ENCODE measurements around the gene FBXO31. TPM values are rescaled to one million over a fixed set of nuclear protein-coding genes. Genes with fewer than 3 reads are reported as not detected.
"Not testable (repeated sequence)": the region's sequence is repeated elsewhere in the genome, so short reads cannot be mapped to it uniquely, and the experiment has no call there.

FBXO31 gene
- total and polyA plus RNA-seq, 12 donors: 19.2 to 106 (median 65.9) TPM

- Histone ChIP-seq H3K27ac (peak overlapping the region; percentile 65 to 96 (median 88)), H3K27me3 (no peaks in the 10 kb centered on the region), H3K4me3 (peak overlapping the region in 3 of 4 donors; percentile 10 to 89 (median 64)), H3K36me3 (replicated peaks in 1 of 2) (no peaks in the 10 kb centered on the region), H3K4me1 (replicated peaks in 1 of 2) (peaks cover 44 to 55% of the 10 kb centered on the region in 2 donors), H3K9me3 (replicated peaks in 1 of 3) (no peaks in the 10 kb centered on the region)
- peak in 2 of 7 donors; percentile 58 to 61 for DNase-seq
- intact Hi-C loops (cut with DNase I): loop anchor here in 1 of 2 donors (5.0 kb wide), 1 partner anchor 57 kb away; no protein-coding TSS in a partner anchor
- 7 to 37% (median 16%) methylated on average over 9 to 64 of the region's 64 CpGs for WGBS, 4 donors
- peak; percentile 3 to 8 for TF ChIP-seq POLR2A (IDR thresholded peaks at IDR 0.05)
- TF ChIP-seq, protein P1, sequence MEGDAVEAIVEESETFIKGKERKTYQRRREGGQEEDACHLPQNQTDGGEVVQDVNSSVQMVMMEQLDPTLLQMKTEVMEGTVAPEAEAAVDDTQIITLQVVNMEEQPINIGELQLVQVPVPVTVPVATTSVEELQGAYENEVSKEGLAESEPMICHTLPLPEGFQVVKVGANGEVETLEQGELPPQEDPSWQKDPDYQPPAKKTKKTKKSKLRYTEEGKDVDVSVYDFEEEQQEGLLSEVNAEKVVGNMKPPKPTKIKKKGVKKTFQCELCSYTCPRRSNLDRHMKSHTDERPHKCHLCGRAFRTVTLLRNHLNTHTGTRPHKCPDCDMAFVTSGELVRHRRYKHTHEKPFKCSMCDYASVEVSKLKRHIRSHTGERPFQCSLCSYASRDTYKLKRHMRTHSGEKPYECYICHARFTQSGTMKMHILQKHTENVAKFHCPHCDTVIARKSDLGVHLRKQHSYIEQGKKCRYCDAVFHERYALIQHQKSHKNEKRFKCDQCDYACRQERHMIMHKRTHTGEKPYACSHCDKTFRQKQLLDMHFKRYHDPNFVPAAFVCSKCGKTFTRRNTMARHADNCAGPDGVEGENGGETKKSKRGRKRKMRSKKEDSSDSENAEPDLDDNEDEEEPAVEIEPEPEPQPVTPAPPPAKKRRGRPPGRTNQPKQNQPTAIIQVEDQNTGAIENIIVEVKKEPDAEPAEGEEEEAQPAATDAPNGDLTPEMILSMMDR (IDR thresholded peaks at IDR 0.05): no peak
Observed at GRCh38 chr16:87384162-87384874, 742 bp upstream of the FBXO31 start.

- H3K4me1 ChIP-seq (replicated peaks in 1 of 2): peaks cover 36 to 46% of the 10 kb centered on the region in 2 donors
- intact Hi-C loops (cut with DNase I): loop anchor here in 1 of 2 donors (5.0 kb wide), 1 partner anchor 55 kb away; no protein-coding TSS in a partner anchor
Observed at GRCh38 chr16:87382023-87382785, 1.4 kb downstream of the FBXO31 start.

GRCh38 chr16:87380881-87381280 lies 2.7 kb downstream of the FBXO31 start:
- H3K27ac ChIP-seq: peak overlapping the region; percentile 2 to 96 (median 88)
- peak in 1 of 7 donors; percentile 14 for DNase-seq
- H3K4me1 ChIP-seq (replicated peaks in 1 of 2): peaks cover 46 to 57% of the 10 kb centered on the region in 2 donors
- WGBS, 4 donors: 32 to 38% (median 34%) methylated on average over 4 of the region's 4 CpGs
- H3K9me3 ChIP-seq (replicated peaks in 1 of 3): no peaks in the 10 kb centered on the region
- peak overlapping the region in 1 of 4 donors; percentile 89 for H3K4me3 ChIP-seq
- intact Hi-C loops (cut with DNase I): loop anchor here in 1 of 2 donors (5.0 kb wide), 1 partner anchor 54 kb away; no protein-coding TSS in a partner anchor
- no peaks in the 10 kb centered on the region for H3K27me3 ChIP-seq
- TF ChIP-seq, protein P1 (IDR thresholded peaks at IDR 0.05): peak in 2 of 6 experiments; percentile 15 to 18
- no peak for TF ChIP-seq POLR2A (IDR thresholded peaks at IDR 0.05)
- no peaks in the 10 kb centered on the region for H3K36me3 ChIP-seq (replicated peaks in 1 of 2)

More at GRCh38 chr16:87382023-87382785, 1.4 kb downstream of the FBXO31 start:
- peak overlapping the region in 2 of 4 donors; percentile 64 to 89 for H3K4me3 ChIP-seq
- H3K36me3 ChIP-seq (replicated peaks in 1 of 2): no peaks in the 10 kb centered on the region
- H3K27me3 ChIP-seq: no peaks in the 10 kb centered on the region
- WGBS, 4 donors: 19 to 21% (median 19%) methylated on average over 17 of the region's 17 CpGs
- TF ChIP-seq POLR2A (IDR thresholded peaks at IDR 0.05): no peak
- TF ChIP-seq, protein P1 (IDR thresholded peaks at IDR 0.05): no peak
- H3K27ac ChIP-seq: peak overlapping the region; percentile 3 to 96 (median 88)
- DNase-seq: peak in 1 of 7 donors; percentile 16
- H3K9me3 ChIP-seq (replicated peaks in 1 of 3): no peaks in the 10 kb centered on the region

DNA sequence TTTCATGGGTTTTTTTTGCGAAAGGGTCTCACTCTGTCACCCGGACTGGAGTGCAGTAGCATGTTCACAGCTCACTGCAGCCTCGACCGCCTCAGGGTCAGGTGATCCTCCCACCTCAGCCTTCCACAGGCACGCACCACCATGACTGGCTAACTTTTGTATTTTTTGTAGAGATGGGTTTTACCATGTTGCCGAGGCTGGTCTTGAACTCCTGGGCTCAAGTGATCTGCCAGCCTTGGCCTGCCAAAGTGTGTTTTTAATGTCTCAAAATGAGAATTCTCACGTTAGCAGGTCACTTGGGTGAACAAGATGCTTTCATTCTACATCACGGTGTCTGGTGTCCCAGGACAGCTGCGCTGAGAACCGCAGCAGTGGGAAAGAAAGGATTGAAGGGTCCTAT lies 3.2 kb downstream of the FBXO31 start:
- Histone ChIP-seq H3K27me3 (no peaks in the 10 kb centered on the region), H3K9me3 (replicated peaks in 1 of 3) (no peaks in the 10 kb centered on the region), H3K27ac (peak overlapping the region in 4 of 5 donors; percentile 2 to 96 (median 92)), H3K4me3 (peak overlapping the region in 1 of 4 donors; percentile 89), H3K36me3 (replicated peaks in 1 of 2) (no peaks in the 10 kb centered on the region), H3K4me1 (replicated peaks in 1 of 2) (peaks cover 51 to 62% of the 10 kb centered on the region in 2 donors)
- intact Hi-C loops (cut with DNase I): loop anchor here in 1 of 2 donors (5.0 kb wide), 1 partner anchor 53 kb away; no protein-coding TSS in a partner anchor
- WGBS, 4 donors: 73 to 80% (median 77%) methylated on average over 10 of the region's 10 CpGs
- no peak for TF ChIP-seq POLR2A (IDR thresholded peaks at IDR 0.05)
- TF ChIP-seq, protein P1 (IDR thresholded peaks at IDR 0.05): no peak
- DNase-seq: peak in 1 of 7 donors; percentile 21

DNA sequence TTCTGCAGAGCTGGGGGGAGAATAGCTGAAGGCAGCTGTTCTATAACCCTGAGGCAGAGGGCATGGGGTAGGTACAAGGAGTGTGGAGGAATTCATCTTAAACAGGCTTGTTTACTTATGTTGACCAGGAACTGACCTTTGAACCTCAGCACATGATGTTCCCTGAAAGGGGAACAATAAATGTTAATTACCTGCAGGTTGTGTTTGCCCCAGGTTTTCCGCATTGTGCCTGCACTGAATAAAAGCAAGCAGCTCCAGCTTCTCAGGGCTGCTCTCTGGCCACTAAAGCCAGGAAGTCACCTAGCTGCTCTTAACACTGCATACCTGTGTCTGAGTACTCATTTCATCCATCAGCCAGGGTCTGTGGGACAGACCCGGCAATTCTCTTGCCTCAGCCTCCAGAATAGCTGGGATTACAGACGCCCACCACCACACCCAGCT lies 4.2 kb downstream of the FBXO31 start:
- Histone ChIP-seq H3K4me1 (replicated peaks in 1 of 2) (peaks cover 50 to 59% of the 10 kb centered on the region in 2 donors), H3K27ac (peak overlapping the region in 1 of 5 donors; percentile 17)
- DNase-seq: peak in 1 of 7 donors; percentile 13
- H3K36me3 ChIP-seq (replicated peaks in 1 of 2); H3K27me3 ChIP-seq; intact Hi-C loops (cut with DNase I); H3K4me3 ChIP-seq; H3K9me3 ChIP-seq (replicated peaks in 1 of 3): not testable (repeated sequence)
- WGBS, 4 donors: 89 to 100% (median 90%) methylated on average over 1 to 3 of the region's 3 CpGs

Measured in adrenal gland (tissue), 12 donors.